HEK293 (cell line): ENCODE results near the gene LCE3C.

Source experiments
- CTCF ChIA-PET: fragments of 350-600 bp; formaldehyde crosslinking; extraction: SDS; loops from one replicate; lab custom pipeline; 2021; ENCODE audit warnings: antibody characterized with exemption; lab: Yijun Ruan, JAX
- POLR2A ChIA-PET: fragments of 300-600 bp; formaldehyde crosslinking; extraction: SDS; loops from one replicate; lab custom pipeline; 2020; ENCODE audit warnings: antibody characterized with exemption, inconsistent platforms; lab: Yijun Ruan, JAX
- H3K27ac ChIP-seq: fragments of 200-500 bp; sonication (Bioruptor generic); 2 replicates; pipeline ENCODE4 v1.5.1; 2014; ENCODE audit warnings: low read depth, low read length, control low read depth, inconsistent platforms; ENCODE audit errors: extremely low read depth
- H3K36me3 ChIP-seq, 2 experiments: fragments of 200-500 bp in 1 of 2; sonication (Bioruptor generic) in 1 of 2; 1 replicate in 1 of 2; 2 replicates in 1 of 2; pipeline ENCODE4 v1.5.1; 2014 to 2017; ENCODE audit warnings: inconsistent platforms in 2 of 2, low read length in 2 of 2; ENCODE audit not compliant: control insufficient read depth in 2 of 2, insufficient read depth in 1 of 2
- H3K4me1 ChIP-seq: fragments of 200-500 bp; sonication (Bioruptor generic); 2 replicates; pipeline ENCODE4 v1.5.1; 2014; ENCODE audit warnings: mild to moderate bottlenecking, low read length, inconsistent platforms; ENCODE audit not compliant: control insufficient read depth, insufficient read depth
- H3K4me3 ChIP-seq: 2 replicates; pipeline ENCODE4 v1.5.1; 2011; ENCODE audit warnings: low read depth, mild to moderate bottlenecking, control low read depth, low read length, moderate library complexity
- H3K9me3 ChIP-seq: fragments of 200-500 bp; sonication (Bioruptor generic); 2 replicates; pipeline ENCODE4 v1.5.1; 2014; ENCODE audit warnings: low read depth, low read length, inconsistent platforms; ENCODE audit not compliant: control insufficient read depth, insufficient read depth
- EGR2 ChIP-seq: fragments of 450-650 bp; formaldehyde crosslinking; IDR thresholded peaks from 2 replicates; pipeline ENCODE4 v1.5.1; 2016; ENCODE audit warnings: low read depth, missing biosample characterization, missing genetic modification characterization
- ZBTB17 ChIP-seq: fragments of 450-650 bp; formaldehyde crosslinking; IDR thresholded peaks from 2 replicates; pipeline ENCODE4 v1.5.1; 2016; ENCODE audit warnings: missing biosample characterization, missing genetic modification characterization
- ZBTB21 ChIP-seq: fragments of 450-650 bp; formaldehyde crosslinking; IDR thresholded peaks from 2 replicates; pipeline ENCODE4 v1.5.1; 2017; ENCODE audit warnings: missing biosample characterization, missing genetic modification characterization
- ZIC2 ChIP-seq: fragments of 450-650 bp; formaldehyde crosslinking; IDR thresholded peaks from 2 replicates; pipeline ENCODE4 v1.5.1; 2016; ENCODE audit warnings: missing biosample characterization, missing genetic modification characterization
- ZNF114 ChIP-seq: fragments of 450-650 bp; formaldehyde crosslinking; IDR thresholded peaks from 2 replicates; pipeline ENCODE4 v1.5.0; 2017; ENCODE audit warnings: missing biosample characterization, missing genetic modification characterization
- ZNF16 ChIP-seq: fragments of 450-650 bp; formaldehyde crosslinking; IDR thresholded peaks from 2 replicates; pipeline ENCODE4 v1.5.1; 2016; ENCODE audit warnings: low read depth, missing biosample characterization, missing genetic modification characterization
- ZNF202 ChIP-seq: fragments of 450-650 bp; formaldehyde crosslinking; IDR thresholded peaks from 2 replicates; pipeline ENCODE4 v1.5.1; 2016; ENCODE audit warnings: missing biosample characterization, missing genetic modification characterization, borderline replicate concordance
- ZNF311 ChIP-seq: fragments of 450-650 bp; formaldehyde crosslinking; IDR thresholded peaks from 2 replicates; pipeline ENCODE4 v1.5.1; 2017; ENCODE audit warnings: missing biosample characterization, missing genetic modification characterization, borderline replicate concordance
- ZNF549 ChIP-seq: fragments of 450-650 bp; IDR thresholded peaks from 2 replicates; pipeline ENCODE4 v1.5.1; 2018; ENCODE audit warnings: missing biosample characterization, missing genetic modification characterization, mild to moderate bottlenecking, inconsistent platforms, moderate library complexity
- ZNF555 ChIP-seq: fragments of 450-650 bp; formaldehyde crosslinking; conservative IDR thresholded peaks from 2 replicates; pipeline ENCODE4 v1.5.1; 2017; ENCODE audit warnings: missing biosample characterization, mild to moderate bottlenecking, missing genetic modification characterization, inconsistent platforms
- ZNF621 ChIP-seq: fragments of 450-650 bp; formaldehyde crosslinking; IDR thresholded peaks from 2 replicates; pipeline ENCODE4 v1.5.1; 2017; ENCODE audit warnings: missing biosample characterization, missing genetic modification characterization
- ZNF670 ChIP-seq: fragments of 450-650 bp; formaldehyde crosslinking; IDR thresholded peaks from 2 replicates; pipeline ENCODE4 v1.5.1; 2016; ENCODE audit warnings: missing biosample characterization, missing genetic modification characterization, low read depth
- TF ChIP-seq, protein P1 (sequence below): fragments of 450-650 bp; formaldehyde crosslinking; IDR thresholded peaks from 2 replicates; pipeline ENCODE4 v1.5.1; 2016; ENCODE audit warnings: missing biosample characterization, missing genetic modification characterization
- TF ChIP-seq, protein P2 (sequence below): fragments of 450-650 bp; IDR thresholded peaks from 2 replicates; pipeline ENCODE4 v1.5.1; 2018; ENCODE audit warnings: missing biosample characterization, mild to moderate bottlenecking, missing genetic modification characterization
- TF ChIP-seq, protein P3 (sequence below): fragments of 450-650 bp; formaldehyde crosslinking; IDR thresholded peaks from 2 replicates; pipeline ENCODE4 v1.5.1; 2016; ENCODE audit warnings: missing biosample characterization, missing genetic modification characterization, borderline replicate concordance

LCE3C gene

DNA sequence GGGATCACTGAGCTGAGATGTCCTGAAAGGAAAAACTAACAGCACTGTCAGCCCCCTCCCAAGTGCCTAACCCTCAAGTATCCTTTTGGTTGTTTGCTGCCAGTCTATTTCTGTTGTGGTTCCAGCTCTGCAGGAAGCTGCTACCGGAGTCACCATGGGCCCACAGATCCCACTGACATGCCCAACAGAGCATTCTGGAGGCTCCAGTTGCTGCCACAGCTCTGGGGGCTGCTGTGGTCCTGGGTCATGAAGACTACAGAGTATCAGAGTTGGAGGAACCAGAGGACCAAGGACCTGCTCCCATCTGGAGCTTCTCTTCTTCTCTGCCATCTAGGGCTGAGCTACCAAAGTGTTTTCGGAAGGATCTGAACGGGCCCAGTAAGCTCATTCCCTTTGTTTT, 22.0 kb downstream of the LCE3C start (continued):
- no peak for TF ChIP-seq ZNF549 (tag by site-specific recombination)

DNA sequence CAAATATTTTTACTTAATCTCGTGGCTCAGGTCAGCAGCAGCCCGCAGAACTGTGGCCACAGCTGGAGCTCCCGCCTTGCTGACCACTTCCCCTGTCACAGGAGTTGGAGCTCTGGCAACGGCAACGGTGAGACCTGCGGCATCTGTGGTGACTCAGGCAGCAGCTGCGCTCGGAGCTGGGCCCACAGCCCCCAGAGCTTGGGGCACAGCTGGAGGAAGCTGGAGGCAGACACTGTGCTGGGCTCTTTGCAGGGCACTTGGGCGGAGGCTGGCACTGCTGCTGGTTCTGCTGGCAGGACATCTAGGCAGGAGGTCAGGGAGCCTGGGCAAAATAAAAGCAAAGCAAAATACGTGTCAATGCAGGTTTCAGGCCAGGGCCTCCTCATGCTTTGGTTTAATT, 22.8 kb downstream of the LCE3C start, which contains the start of gene LCE3A:
Gene LCE3A, minus strand, starts transcription at position 301 of the 400 bp plus-strand sequence. Its CDS starts 0 bp downstream, at position 301.
- H3K36me3 ChIP-seq = no peaks in the 10 kb centered on the region
- no peak within 1 kb of the TSS for H3K27ac ChIP-seq
- no peaks in the 10 kb centered on the region for H3K4me1 ChIP-seq
- H3K4me3 ChIP-seq = no peak within 1 kb of the TSS
- no peaks in the 10 kb centered on the region for H3K9me3 ChIP-seq
- CTCF ChIA-PET = interaction anchor here (0.7 to 1.2 kb wide), 4 partner anchors 13 to 356 kb away, joined by 3 to 4 read pairs (median 4); no protein-coding TSS in a partner anchor
- TF ChIP-seq ZBTB21 (tag by site-specific recombination) (no peak), EGR2 (tag by site-specific recombination) (no peak), ZNF16 (tag by site-specific recombination) (no peak)
- TF ChIP-seq, protein P1, sequence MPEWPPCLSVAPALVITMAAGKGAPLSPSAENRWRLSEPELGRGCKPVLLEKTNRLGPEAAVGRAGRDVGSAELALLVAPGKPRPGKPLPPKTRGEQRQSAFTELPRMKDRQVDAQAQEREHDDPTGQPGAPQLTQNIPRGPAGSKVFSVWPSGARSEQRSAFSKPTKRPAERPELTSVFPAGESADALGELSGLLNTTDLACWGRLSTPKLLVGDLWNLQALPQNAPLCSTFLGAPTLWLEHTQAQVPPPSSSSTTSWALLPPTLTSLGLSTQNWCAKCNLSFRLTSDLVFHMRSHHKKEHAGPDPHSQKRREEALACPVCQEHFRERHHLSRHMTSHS (tag by site-specific recombination) = no peak
- POLR2A ChIA-PET = no interaction called here

DNA sequence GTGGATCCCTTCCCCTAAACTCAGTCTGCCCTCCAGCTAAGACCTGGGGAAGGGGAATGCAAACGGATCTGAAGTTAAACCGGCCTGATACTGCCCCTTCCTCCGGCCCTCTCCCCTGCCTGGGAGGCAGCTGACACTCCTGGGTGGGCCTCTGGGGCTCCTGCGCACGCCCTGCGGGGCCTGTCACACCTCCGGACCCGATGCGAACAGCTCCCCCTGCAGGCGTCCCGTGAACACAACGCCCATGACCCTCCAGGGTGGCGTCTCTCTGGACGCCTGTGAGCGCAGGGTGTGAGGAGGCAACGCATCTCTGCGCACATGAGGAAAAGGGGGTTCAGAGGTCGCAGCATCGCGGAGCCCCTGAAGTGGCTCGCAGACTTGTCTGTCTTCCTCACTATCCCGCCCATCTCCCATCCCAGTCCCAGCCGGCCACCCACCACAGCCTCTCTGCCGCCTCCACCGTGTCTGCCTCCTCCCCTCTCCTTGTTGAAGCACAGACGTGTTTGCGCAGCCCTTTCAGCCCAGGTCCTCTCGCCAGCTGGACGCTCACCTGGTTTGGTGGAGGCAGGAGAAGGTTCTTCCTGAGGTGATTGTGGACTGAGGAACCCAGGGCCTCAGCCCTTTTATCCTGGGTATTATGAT, 23.3 kb downstream of the LCE3C start:
- ChIA-PET CTCF (interaction anchor here (0.7 to 1.2 kb wide), 3 partner anchors 13 to 355 kb away, joined by 3 to 4 read pairs (median 3); no protein-coding TSS in a partner anchor), POLR2A (no interaction called here)
- Histone ChIP-seq H3K4me1 (no peaks in the 10 kb centered on the region), H3K27ac (no peak overlapping the region), H3K9me3 (no peaks in the 10 kb centered on the region), H3K4me3 (no peak overlapping the region), H3K36me3 (no peaks in the 10 kb centered on the region)
- TF ChIP-seq ZNF311 (tag by site-specific recombination) (no peak), ZNF621 (tag by site-specific recombination) (no peak), ZIC2 (no peak), ZNF114 (tag by site-specific recombination) (no peak), ZNF202 (no peak)

DNA sequence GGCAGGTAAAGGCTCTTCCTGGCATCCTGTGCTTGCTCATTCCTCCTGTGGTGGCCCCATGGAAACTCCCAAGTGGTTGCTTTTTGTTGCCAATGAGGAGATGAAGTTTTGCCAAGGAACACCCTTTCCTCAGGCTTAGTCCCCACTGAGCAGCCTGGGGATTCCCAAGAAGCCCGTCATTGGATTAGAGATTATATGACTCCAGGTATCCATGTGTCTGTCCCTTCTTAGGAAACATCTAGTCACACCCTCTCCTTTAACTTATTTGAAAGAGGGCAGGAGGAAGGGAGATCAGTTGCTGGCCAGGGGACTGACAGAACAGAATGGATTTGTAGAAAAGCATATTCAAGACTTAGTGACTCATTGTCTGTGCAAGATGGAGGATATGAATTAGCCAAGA, 26.7 kb downstream of the LCE3C start:
- Histone ChIP-seq H3K36me3 (no peaks in the 10 kb centered on the region), H3K9me3 (no peaks in the 10 kb centered on the region), H3K4me1 (no peaks in the 10 kb centered on the region), H3K27ac (no peak overlapping the region), H3K4me3 (no peak overlapping the region)
- CTCF ChIA-PET = interaction anchor here (0.9 kb wide), 1 partner anchor 27 kb away, joined by 6 read pairs; no protein-coding TSS in a partner anchor
- TF ChIP-seq, protein P2, sequence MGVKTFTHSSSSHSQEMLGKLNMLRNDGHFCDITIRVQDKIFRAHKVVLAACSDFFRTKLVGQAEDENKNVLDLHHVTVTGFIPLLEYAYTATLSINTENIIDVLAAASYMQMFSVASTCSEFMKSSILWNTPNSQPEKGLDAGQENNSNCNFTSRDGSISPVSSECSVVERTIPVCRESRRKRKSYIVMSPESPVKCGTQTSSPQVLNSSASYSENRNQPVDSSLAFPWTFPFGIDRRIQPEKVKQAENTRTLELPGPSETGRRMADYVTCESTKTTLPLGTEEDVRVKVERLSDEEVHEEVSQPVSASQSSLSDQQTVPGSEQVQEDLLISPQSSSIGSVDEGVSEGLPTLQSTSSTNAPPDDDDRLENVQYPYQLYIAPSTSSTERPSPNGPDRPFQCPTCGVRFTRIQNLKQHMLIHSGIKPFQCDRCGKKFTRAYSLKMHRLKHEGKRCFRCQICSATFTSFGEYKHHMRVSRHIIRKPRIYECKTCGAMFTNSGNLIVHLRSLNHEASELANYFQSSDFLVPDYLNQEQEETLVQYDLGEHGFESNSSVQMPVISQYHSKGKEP = no peak
- POLR2A ChIA-PET = no interaction called here

DNA sequence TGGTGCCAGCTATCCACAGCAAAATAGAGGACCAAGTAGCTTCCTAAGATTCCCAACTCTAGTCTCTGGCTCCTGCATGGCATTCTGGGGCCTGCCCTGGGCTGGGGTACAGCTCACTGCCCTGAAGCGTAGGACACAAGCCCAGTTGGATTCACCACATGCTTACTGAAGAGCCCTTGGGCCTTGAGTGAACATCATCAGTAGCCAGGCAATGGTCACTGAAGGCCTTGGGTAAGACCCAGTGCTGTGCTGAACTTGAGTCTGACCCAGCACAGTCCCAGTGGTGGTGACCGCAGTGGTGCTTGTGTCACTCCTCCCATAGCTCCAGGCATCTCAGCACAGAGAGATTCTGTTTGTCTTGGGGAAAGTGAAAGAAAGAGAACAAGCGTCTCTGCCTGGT, 30.6 kb downstream of the LCE3C start:
- Histone ChIP-seq H3K4me1 (no peaks in the 10 kb centered on the region), H3K9me3 (no peaks in the 10 kb centered on the region), H3K27ac (no peak overlapping the region), H3K36me3 (no peaks in the 10 kb centered on the region), H3K4me3 (no peak overlapping the region)
- POLR2A ChIA-PET = no interaction called here
- no peak for TF ChIP-seq ZBTB17 (tag by site-specific recombination)
- TF ChIP-seq, protein P3, sequence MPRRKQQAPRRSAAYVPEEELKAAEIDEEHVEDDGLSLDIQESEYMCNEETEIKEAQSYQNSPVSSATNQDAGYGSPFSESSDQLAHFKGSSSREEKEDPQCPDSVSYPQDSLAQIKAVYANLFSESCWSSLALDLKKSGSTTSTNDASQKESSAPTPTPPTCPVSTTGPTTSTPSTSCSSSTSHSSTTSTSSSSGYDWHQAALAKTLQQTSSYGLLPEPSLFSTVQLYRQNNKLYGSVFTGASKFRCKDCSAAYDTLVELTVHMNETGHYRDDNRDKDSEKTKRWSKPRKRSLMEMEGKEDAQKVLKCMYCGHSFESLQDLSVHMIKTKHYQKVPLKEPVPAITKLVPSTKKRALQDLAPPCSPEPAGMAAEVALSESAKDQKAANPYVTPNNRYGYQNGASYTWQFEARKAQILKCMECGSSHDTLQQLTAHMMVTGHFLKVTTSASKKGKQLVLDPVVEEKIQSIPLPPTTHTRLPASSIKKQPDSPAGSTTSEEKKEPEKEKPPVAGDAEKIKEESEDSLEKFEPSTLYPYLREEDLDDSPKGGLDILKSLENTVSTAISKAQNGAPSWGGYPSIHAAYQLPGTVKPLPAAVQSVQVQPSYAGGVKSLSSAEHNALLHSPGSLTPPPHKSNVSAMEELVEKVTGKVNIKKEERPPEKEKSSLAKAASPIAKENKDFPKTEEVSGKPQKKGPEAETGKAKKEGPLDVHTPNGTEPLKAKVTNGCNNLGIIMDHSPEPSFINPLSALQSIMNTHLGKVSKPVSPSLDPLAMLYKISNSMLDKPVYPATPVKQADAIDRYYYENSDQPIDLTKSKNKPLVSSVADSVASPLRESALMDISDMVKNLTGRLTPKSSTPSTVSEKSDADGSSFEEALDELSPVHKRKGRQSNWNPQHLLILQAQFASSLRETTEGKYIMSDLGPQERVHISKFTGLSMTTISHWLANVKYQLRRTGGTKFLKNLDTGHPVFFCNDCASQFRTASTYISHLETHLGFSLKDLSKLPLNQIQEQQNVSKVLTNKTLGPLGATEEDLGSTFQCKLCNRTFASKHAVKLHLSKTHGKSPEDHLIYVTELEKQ (tag by site-specific recombination) = no peak
- TF ChIP-seq ZNF555 (tag by site-specific recombination) = no peak
- TF ChIP-seq ZNF670 (tag by site-specific recombination) = no peak
- CTCF ChIA-PET = no interaction called here
